Measurements from ENCODE around the gene CHST12.
A peak's percentile ranks its signal among the peaks of the same experiment; 100 is the strongest.
"Not testable (repeated sequence)": the region's sequence is repeated elsewhere in the genome, so short reads cannot be mapped to it uniquely, and the experiment has no call there.

Gene CHST12

DNA sequence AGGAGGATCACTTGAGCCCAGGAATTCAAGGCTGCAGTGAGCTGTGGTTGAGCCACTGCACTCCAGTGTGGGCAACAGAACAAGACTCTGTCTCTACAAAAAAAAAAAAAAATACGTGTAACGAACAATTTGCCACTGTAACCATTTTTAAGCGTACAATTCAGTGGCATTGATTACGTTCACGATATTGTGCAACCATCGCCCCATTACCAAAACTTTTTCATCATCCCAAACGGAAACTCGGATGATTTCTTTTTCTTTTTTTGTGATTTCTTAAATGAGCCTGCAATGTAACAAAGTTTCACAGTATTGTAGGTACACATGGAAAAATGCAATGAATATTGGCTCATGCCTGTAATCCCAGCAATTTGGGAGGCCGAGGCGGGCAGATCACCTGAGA lies 63.3 kb downstream of the CHST12 start:
- DNase-seq = no peak

DNA sequence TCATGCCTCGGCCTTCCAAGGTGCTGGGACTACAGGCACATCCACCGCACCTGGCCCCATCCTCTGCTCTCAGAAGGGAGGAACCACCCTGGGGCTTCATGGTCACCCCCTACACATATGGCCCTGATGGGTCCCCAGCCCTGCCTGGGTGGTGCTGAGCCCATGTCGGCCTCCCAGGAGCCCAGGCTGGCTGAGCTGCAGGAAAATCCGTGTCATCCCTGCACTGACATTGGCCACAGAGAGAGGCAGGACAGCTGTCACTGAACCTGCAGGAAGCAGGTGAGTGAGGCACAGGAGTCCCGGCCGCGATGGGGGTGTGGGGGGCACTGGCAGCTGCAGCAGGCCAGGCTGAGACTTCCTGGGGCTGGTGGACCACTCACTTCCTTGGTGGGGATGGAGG lies 64.8 kb downstream of the CHST12 start:
- no peak for DNase-seq

GRCh38 chr7:2469460-2470203 lies 66.2 kb downstream of the CHST12 start:
- DNase-seq = not testable (repeated sequence)

DNA sequence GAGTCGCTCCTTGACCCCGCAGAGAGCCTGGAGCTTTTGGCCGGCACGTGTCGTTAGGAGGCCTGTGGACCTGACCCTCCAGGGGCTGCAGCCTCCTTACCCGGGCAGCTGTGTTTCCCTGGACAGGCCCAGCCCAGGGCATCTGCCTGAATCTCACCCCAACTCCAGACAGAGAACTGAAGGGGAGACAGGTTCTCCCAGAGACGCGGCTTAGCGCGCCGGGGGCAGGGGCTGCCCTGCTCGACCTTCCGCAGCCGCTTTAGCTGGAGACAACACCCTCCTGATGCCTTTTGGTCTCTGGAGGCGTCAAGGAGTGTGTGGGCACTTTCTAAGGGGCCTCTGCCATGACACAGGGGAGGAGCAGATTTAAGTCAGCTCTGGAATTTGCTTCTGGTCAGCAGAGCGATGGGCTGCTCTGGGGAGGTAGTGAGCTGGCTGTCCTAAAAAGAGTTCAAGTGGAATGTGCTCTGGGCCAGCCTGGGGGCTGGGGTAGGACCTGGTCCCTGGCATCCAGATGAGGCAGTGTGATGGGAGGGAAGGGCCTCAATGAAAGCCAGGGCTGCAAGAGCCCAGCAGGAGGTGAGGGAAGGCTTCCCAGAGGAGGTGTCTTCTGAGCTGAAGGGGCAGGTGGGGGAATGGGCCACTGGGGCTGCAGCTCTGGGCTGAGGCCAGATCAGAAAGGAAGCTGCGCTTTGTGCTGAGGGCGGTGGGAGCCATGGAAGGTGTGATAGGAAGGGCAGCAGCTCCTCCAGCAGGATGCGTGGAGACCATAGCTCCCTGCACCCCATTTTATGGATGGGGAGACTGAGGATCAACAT lies 67.0 kb downstream of the CHST12 start:
- no peak for DNase-seq

GRCh38 chr7:2471022-2471329 lies 67.6 kb downstream of the CHST12 start:
- no peak for DNase-seq

DNA sequence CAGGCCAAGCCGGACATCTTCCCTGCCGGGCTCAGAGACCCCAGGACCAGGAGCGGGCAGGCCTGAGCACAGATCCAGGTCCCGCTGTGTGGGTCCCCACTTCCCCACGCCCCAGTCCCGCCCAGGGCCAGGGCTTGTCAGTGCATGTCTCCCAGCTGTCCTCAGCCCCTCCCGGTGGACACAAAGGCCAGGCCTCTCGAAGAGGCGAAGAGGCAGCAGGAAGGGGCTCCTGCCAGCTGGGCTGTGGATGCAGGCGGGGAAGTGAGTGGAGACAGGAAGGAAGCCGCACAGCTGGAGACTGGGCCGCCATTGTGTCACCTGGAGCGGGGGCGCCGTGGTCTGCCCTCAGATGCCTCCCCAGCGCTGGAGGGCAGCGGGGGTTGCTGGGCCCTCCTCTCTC lies 68.0 kb downstream of the CHST12 start:
- DNase-seq = no peak

- no peak for DNase-seq
Observed at GRCh38 chr7:2472739-2473138, 69.3 kb downstream of the CHST12 start.

DNA sequence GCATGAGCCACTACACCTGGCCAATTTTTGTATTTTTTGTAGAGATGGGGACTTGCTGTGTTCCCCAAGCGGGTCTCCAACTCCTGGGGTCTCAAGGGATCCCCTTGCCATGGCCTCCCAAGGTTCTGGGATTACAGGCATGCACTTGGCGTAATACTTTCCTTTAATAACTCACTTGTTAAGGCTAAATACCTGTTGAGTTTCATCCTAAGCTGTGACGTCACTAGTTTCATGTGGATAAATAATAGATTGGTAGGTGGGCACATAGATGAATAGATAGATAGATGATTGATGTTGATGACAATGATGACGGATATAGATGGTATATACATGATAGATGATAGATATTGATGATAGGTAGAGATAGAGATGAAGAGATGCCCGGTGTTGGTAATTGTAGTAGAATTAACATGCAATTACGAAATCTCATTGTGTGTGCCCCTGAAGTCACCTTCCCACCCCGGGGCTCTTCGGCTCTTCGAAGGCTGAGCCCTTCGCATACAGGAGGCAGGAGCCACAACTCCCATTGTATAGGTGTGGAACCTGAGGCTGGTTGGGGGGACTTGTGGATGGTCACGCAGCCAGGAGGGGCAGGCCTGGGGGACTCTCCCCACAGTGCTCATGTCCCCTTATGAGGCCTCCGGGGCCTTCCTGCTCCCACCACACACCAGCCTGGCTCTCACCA lies 70.2 kb downstream of the CHST12 start:
- DNase-seq = no peak

GRCh38 chr7:2474224-2474623 lies 70.8 kb downstream of the CHST12 start:
- DNase-seq = no peak

DNA sequence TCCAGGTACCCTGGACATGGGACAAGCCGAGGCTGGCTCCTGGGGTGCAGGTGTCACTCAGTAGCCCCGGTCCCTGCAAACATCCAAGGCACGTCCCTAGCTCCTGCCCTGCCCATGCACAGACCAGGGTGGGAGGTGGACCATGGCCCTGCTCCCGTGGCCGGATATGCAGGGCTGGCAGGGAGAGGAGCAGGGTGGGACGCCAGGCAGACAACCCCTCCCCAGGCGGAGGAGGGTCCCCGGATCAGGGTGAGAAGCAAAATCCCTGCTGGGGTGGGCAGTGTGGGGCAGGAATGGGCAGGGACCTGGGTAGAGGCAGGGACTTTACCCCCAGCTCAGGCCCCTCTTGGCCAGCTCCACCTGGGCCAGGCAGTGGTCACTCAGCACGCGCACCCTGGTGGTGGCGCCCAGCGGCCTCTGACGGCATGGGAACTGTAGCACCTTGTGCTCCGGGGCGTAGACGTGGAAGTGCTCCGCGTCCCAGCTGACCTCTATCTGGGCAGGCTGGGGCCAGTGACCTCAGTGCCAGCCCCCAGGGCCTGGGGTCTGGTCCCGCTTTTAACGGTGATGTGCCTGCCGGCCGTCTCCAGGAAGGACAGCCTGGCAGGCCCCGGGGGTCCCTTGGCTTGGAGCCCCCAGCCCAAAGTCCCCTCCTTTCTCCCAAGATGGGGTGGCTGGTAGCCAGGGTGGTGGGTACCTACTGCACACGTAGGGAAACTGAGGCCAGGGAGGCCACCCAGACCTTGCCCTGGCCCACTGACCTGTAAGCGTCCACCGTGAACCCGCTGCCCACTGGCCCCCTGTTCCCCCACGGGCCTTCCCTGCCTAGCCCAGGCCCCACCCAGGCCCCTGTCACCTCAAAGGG lies 71.6 kb downstream of the CHST12 start:
- no peak for DNase-seq

- no peak for DNase-seq
Observed at GRCh38 chr7:2475678-2476015, 72.2 kb downstream of the CHST12 start.

GRCh38 chr7:2476298-2476697 lies 72.9 kb downstream of the CHST12 start, which contains the start of gene GRIFIN:
TSS of gene GRIFIN (minus strand) at chr7:2476398. CDS start at chr7:2476383, 15 bp downstream.
- no peak for DNase-seq

DNA sequence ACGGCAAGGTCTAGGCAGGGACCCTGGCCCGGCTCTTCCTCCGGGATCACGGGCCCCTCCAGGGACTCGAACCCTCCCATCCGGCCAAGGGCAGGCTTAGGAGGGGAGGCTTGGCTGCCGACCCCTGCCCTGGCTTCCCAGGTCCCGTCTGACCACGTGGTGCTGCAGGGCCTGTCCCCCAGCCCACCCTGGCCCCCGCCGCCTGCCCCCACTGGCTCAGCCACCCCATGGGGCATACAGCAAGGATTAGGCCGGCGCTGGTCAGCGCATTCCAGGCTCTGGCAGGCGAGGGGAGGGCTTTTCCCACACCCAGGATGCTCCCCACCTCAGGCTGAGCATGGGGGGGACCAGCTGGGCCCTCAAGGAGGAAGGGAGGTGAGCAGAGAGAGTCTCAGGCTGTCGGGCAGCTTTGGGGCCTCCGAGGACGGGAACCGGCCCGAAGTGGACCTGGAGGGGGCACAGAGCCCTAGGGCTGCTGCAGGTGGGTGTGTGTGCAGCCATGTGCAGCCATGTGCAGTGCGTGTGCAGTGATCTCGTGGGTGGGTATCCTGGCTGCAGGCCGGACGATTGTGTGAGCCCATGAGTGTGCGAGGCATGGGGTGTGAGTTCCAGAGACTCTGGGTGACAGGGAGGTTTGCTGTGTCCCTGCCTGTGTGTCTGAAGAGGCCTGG lies 73.5 kb downstream of the CHST12 start:
- DNase-seq = no peak

- DNase-seq = peak; percentile 25
Observed at GRCh38 chr7:2477447-2478398, 74.3 kb downstream of the CHST12 start.

DNA sequence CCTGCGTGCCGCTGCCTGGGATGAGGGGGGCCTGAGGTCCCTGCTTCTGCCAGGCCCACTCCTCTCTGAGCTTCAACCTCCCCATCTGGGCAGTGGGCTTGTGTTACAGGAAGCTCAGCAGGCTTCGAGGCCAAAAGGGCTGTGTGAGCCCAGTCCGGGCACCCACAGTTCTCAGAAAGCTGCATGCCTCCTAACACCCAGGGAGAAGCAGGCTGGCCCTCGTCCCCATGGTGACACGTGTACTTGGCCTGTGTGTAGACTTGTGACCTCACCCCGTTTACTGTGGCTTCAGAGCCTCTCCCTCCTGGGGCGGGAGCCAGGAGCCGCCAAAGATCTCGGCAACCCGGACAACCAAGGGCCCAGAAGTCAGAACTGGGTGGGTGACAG lies 75.0 kb downstream of the CHST12 start:
- no peak for DNase-seq

GRCh38 chr7:2478800-2479199 lies 75.4 kb downstream of the CHST12 start:
- DNase-seq = no peak

- no peak for DNase-seq
Observed at GRCh38 chr7:2479276-2480069, 76.1 kb downstream of the CHST12 start.

- no peak for DNase-seq
Observed at GRCh38 chr7:2480070-2480408, 76.6 kb downstream of the CHST12 start.

- no peak for DNase-seq
Observed at GRCh38 chr7:2481195-2481594, 77.8 kb downstream of the CHST12 start.

GRCh38 chr7:2482725-2483451 lies 79.5 kb downstream of the CHST12 start:
- DNase-seq = no peak

Measured in kidney glomerular epithelial cell (primary cell).